GM21786 (cell line): Measurements from ENCODE around the gene LRP2.
"Not testable (repeated sequence)": the region's sequence is repeated elsewhere in the genome, so short reads cannot be mapped to it uniquely, and the experiment has no call there.

Source experiments
- ATAC-seq: cut with Tn5 transposase; IDR thresholded peaks from one replicate; pipeline ENCODE4 v1.9.1; 2021; ENCODE audit not compliant: unreplicated experiment

The LRP2 gene

GRCh38 chr2:169301596-169302335, 60.6 kb downstream of the LRP2 start:
- no peak for ATAC-seq

GRCh38 chr2:169300636-169301530, 61.5 kb downstream of the LRP2 start:
- ATAC-seq: no peak

- ATAC-seq: no peak
Measured at GRCh38 chr2:169298007-169298406, 64.3 kb downstream of the LRP2 start.

GRCh38 chr2:169294001-169294675, 68.2 kb downstream of the LRP2 start:
- ATAC-seq: no peak

- no peak for ATAC-seq
Measured at GRCh38 chr2:169291517-169291916, 70.8 kb downstream of the LRP2 start.

GRCh38 chr2:169290433-169290832, 71.9 kb downstream of the LRP2 start:
- no peak for ATAC-seq

- ATAC-seq: no peak
Measured at GRCh38 chr2:169287666-169288065, 74.7 kb downstream of the LRP2 start.

GRCh38 chr2:169286624-169287231, 75.6 kb downstream of the LRP2 start:
- no peak for ATAC-seq

GRCh38 chr2:169285531-169286235, 76.7 kb downstream of the LRP2 start:
- ATAC-seq: no peak

- no peak for ATAC-seq
Measured at GRCh38 chr2:169280502-169280901, 81.8 kb downstream of the LRP2 start.

GRCh38 chr2:169275696-169276444, 86.5 kb downstream of the LRP2 start:
- ATAC-seq: no peak

- ATAC-seq: no peak
Measured at GRCh38 chr2:169272010-169272409, 90.3 kb downstream of the LRP2 start.

- not testable (repeated sequence) for ATAC-seq
Measured at GRCh38 chr2:169270574-169270973, 91.8 kb downstream of the LRP2 start.

GRCh38 chr2:169265591-169265990, 96.7 kb downstream of the LRP2 start:
- ATAC-seq: no peak

GRCh38 chr2:169260846-169261642, 101.3 kb downstream of the LRP2 start:
- no peak for ATAC-seq

- ATAC-seq: no peak
Measured at GRCh38 chr2:169260246-169260645, 102.1 kb downstream of the LRP2 start.

GRCh38 chr2:169259402-169259801, 102.9 kb downstream of the LRP2 start:
- ATAC-seq: no peak

- ATAC-seq: no peak
Measured at GRCh38 chr2:169258045-169258601, 104.2 kb downstream of the LRP2 start.

GRCh38 chr2:169254774-169255173, 107.6 kb downstream of the LRP2 start:
- no peak for ATAC-seq
